Bronchial epithelial cell (primary cell): ENCODE measurements around the gene GNMT. TPM values are rescaled to one million over a fixed set of nuclear protein-coding genes. Genes with fewer than 3 reads are reported as not detected.

ENCODE experiments used
- DNase-seq: peaks from one replicate; pipeline ENCODE4 v3.0.0-alpha.2; 2010; ENCODE audit warnings: low read depth
- FAIRE-seq: peaks from 2 replicates; lab custom pipeline; 2011; peaks lifted over from hg19 to GRCh38; lab: Jason Lieb, UNC
- H3K27me3 ChIP-seq: 2 replicates; pipeline ENCODE4 v1.5.1; 2011; ENCODE audit warnings: low read length; ENCODE audit not compliant: control insufficient read depth, insufficient read depth
- H3K36me3 ChIP-seq: 2 replicates; pipeline ENCODE4 v1.5.1; 2011; ENCODE audit warnings: low read length; ENCODE audit not compliant: control insufficient read depth, insufficient read depth
- H3K4me3 ChIP-seq: 2 replicates; pipeline ENCODE4 v1.5.1; 2011; ENCODE audit warnings: mild to moderate bottlenecking, low read depth, low read length, control low read depth
- total RNA-seq: library from RNA; depleted of rRNA; stranded (reverse); fragments of >200 nt; gene quantifications from 2 replicates; pipeline ENCODE4 v1.2.1, GENCODE V29; 2014
- TF ChIP-seq, protein P1 (sequence below): IDR thresholded peaks from 2 replicates; pipeline ENCODE4 v1.5.1; 2011; ENCODE audit warnings: mild to moderate bottlenecking, moderate library complexity, low read length, control low read depth, inconsistent platforms; ENCODE audit not compliant: insufficient read depth, severe bottlenecking

The GNMT gene
- total RNA-seq, 1 donor from 2014 or later, result 0.26 TPM

DNA sequence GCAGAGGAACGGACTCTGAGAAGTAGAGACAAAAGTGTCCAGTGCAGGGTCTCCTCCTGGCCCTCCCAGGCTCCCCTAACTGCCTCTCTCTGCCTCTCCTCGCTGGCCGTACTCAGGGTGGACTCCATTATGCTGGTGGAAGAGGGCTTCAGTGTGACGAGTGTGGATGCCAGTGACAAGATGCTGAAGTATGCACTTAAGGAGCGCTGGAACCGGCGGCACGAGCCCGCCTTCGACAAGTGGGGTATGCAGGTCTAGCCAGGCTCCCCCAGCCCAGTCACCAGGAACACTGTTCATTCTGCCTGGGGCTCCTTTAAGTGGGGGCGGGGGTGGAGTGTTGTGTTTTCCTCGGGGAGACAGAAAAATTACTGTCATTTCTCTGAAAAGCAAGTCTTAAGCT, 1.5 kb downstream of the GNMT start:
- Histone ChIP-seq H3K36me3 (peaks cover 20% of the 10 kb centered on the region), H3K4me3 (no peak overlapping the region), H3K27me3 (no peaks in the 10 kb centered on the region)
- no peak for DNase-seq
- FAIRE-seq, result no peak
- TF ChIP-seq, protein P1, sequence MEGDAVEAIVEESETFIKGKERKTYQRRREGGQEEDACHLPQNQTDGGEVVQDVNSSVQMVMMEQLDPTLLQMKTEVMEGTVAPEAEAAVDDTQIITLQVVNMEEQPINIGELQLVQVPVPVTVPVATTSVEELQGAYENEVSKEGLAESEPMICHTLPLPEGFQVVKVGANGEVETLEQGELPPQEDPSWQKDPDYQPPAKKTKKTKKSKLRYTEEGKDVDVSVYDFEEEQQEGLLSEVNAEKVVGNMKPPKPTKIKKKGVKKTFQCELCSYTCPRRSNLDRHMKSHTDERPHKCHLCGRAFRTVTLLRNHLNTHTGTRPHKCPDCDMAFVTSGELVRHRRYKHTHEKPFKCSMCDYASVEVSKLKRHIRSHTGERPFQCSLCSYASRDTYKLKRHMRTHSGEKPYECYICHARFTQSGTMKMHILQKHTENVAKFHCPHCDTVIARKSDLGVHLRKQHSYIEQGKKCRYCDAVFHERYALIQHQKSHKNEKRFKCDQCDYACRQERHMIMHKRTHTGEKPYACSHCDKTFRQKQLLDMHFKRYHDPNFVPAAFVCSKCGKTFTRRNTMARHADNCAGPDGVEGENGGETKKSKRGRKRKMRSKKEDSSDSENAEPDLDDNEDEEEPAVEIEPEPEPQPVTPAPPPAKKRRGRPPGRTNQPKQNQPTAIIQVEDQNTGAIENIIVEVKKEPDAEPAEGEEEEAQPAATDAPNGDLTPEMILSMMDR, result no peak

DNA sequence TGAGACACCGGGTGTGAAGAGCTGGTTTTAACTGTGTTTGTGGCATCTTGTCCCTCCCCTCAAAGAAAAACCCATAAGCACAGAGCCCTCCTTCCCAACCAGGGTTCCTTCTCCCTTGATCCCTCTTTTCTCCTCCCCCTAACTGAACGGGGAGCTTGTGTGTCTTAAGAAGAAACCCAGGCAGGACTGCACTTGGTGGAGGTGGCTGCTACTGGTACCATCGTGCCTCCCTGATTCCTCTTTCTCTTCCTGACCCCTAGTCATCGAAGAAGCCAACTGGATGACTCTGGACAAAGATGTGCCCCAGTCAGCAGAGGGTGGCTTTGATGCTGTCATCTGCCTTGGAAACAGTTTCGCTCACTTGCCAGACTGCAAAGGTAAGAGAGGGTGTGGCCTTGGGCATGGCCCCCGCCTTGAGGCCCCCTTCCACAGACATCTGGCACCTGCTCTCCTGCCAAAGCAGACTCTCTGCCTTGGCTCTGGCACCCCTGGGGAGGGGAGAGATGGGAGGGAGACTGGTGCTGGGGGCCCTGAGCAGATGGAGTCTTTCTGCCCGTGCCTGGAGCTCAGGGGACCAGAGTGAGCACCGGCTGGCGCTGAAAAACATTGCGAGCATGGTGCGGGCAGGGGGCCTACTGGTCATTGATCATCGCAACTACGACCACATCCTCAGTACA, 2.1 kb downstream of the GNMT start:
- peaks cover 22% of the 10 kb centered on the region for H3K36me3 ChIP-seq
- peak; percentile 58 for FAIRE-seq
- TF ChIP-seq, protein P1, result no peak
- no peak for DNase-seq
- H3K27me3 ChIP-seq, result no peaks in the 10 kb centered on the region
- no peak overlapping the region for H3K4me3 ChIP-seq

DNA sequence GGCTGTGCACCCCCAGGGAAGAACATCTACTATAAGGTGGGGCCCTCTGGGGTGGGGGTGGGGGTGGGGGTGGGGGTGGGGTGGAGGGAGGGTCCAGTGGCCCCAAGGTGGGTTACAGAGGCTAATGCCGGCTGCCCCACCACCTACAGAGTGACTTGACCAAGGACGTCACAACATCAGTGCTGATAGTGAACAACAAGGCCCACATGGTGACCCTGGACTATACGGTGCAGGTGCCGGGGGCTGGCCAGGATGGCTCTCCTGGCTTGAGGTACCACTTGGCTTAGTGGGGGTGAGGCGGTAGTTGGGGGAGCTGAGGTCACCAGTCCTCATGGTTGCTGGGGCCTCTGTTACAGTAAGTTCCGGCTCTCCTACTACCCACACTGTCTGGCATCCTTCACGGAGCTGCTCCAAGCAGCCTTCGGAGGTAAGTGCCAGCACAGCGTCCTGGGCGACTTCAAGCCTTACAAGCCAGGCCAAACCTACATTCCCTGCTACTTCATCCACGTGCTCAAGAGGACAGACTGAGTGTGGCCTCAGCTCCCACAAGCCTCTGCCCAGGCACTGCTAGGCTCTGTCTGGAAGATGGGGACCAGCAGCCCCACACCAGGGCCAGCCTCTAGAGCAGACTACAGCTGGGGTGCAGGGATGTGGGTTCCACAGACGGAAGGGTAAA, 2.8 kb downstream of the GNMT start:
- FAIRE-seq (no peak), DNase-seq (no peak)
- Histone ChIP-seq H3K4me3 (no peak overlapping the region), H3K27me3 (no peaks in the 10 kb centered on the region), H3K36me3 (peaks cover 24% of the 10 kb centered on the region)
- TF ChIP-seq, protein P1, result no peak

DNA sequence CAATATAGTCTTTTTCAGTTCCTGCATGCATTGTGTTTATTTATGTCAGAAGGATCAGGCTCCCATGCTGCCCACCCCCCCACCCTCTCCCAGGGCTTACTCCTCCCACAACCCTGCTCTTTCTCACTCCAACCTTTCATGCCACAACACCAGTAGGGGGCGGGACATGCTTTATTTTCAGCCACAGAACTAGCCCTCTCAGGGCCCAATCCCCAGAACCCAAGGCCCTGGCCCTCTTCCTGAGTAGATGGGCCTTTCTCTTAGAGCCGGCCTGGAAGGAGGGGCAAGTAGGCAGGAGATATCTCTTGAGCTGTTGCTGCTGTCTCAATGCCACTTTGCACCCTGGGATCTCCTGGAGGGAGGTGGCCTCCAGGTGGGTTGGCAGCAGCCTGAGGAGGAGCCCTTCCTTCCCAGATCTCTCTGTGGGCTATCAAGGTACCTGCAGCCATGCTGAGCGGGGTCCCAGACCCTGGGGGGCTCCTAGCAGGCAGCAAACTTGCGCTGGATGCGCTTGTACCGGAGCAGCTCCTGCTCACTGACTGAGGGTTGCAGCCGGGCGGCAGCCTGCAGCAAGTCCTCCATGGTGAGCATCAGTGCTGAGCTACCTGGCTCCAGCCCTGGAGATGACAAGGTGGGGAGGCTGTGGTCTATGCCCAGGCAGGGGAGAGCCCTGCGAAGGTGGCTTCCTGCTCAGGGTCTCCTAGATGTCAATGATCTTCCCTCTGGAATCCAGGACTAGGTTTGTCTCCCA, 3.5 kb downstream of the GNMT start:
- Histone ChIP-seq H3K27me3 (no peaks in the 10 kb centered on the region), H3K4me3 (no peak overlapping the region), H3K36me3 (peaks cover 27% of the 10 kb centered on the region)
- TF ChIP-seq, protein P1, result peak; percentile 27
- FAIRE-seq (no peak), DNase-seq (peak; percentile 33)

DNA sequence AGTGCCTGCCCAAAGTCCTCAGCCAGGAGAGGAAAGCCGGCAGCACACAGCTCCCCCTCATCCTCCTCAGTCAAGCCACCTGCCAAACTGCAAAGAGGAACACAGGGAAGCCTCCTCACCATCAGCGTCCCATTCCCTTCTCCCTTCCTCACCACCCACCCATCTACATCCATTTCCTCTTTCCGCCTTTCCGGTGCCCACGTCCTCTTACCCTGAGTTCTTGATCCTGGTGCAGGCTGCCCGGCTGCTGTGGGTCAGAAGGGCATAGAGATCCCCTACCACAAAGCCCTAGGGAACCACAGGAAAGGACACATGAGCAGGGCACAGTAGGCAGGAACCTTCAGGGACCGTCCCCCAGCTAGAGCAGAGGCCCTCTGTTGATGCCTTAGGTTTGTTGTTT, 6.0 kb downstream of the GNMT start:
- no peak for DNase-seq
- Histone ChIP-seq H3K4me3 (no peak overlapping the region), H3K27me3 (no peaks in the 10 kb centered on the region), H3K36me3 (peaks cover 31% of the 10 kb centered on the region)
- FAIRE-seq, result no peak
- TF ChIP-seq, protein P1, result no peak
